ENCODE results near the gene KSR2. TPM values are rescaled to one million over a fixed set of nuclear protein-coding genes. Genes with fewer than 3 reads are reported as not detected.

Gene KSR2
- total RNA-seq, 1 experiment from 2014 or later = 1.3 TPM

GRCh38 chr12:117583092-117583491, 385.7 kb downstream of the KSR2 start:
- Mint-ChIP-seq H3K4me3 (no peak overlapping the region), H3K36me3 (ENCODE audit: insufficient read depth in 1 of 3, low read depth in 3 of 3) (peaks cover 0 to 2% (median 0%) of the 10 kb centered on the region in 3 experiments; a peak in 1 of 7 replicates), H3K9me3 (no peaks in the 10 kb centered on the region), H3K27me3 (ENCODE audit: low read depth) (no peaks in the 10 kb centered on the region; the same call in 1 of the 2 replicates), H3K27ac (no peak overlapping the region), H3K4me1 (peaks cover 45 to 52% of the 10 kb centered on the region in 2 experiments)
- H3K27me3 ChIP-seq (ENCODE audit: insufficient read depth, low read length) = no peaks in the 10 kb centered on the region
- no peak for DNase-seq
- H3K27ac ChIP-seq (ENCODE audit: insufficient read length, low read depth, low read length) = no peak overlapping the region
- no peak overlapping the region for H4K5ac ChIP-seq (ENCODE audit: insufficient read length, low read depth, low read length)
- no peak overlapping the region for H3K14ac ChIP-seq (ENCODE audit: insufficient read depth, low read length)
- H3K79me2 ChIP-seq (ENCODE audit: insufficient read depth, low read length) = no peaks in the 10 kb centered on the region
- no peak overlapping the region for H3K9ac ChIP-seq (ENCODE audit: extremely low read depth, insufficient read length, low read length)
- no peaks in the 10 kb centered on the region for H3K9me3 ChIP-seq (ENCODE audit: control insufficient read depth, low read depth, low read length)
- no peak overlapping the region for H3K56ac ChIP-seq (ENCODE audit: insufficient read length, low read depth, low read length)
- H3K18ac ChIP-seq (ENCODE audit: insufficient read length, low read depth, low read length) = no peak overlapping the region
- no CpG with 5 or more reads among the region's 2 CpGs for WGBS (ENCODE audit: extremely low coverage, insufficient read length, low lambda C conversion rate)
- no peak overlapping the region for H2BK15ac ChIP-seq (ENCODE audit: low read depth, low read length)
- no peak overlapping the region for H4K8ac ChIP-seq (replicated peaks; ENCODE audit: insufficient read length, low read depth, low read length)
- H3K23me2 ChIP-seq (ENCODE audit: insufficient read length, low read depth, low read length, poor library complexity, severe bottlenecking) = no peaks in the 10 kb centered on the region
- H2AFZ ChIP-seq (ENCODE audit: low read length) = no peak overlapping the region
- no peak for TF ChIP-seq CTCF (conservative IDR thresholded peaks at IDR 0.05)
- no peaks in the 10 kb centered on the region for H4K20me1 ChIP-seq (ENCODE audit: control insufficient read depth, insufficient read depth, insufficient read length)
- no peak overlapping the region for H2BK120ac ChIP-seq (ENCODE audit: low read depth, low read length, poor library complexity, severe bottlenecking)
- no peak overlapping the region for H2BK20ac ChIP-seq (ENCODE audit: low read depth, low read length, poor library complexity, severe bottlenecking)
- no peak overlapping the region for H2AK5ac ChIP-seq (ENCODE audit: insufficient read length, low read length)
- H3K4ac ChIP-seq (ENCODE audit: low read depth, low read length) = no peak overlapping the region
- no peak overlapping the region for H4K91ac ChIP-seq (ENCODE audit: insufficient read length, low read depth, low read length)
- peaks cover 9% of the 10 kb centered on the region; the same call in 1 of the 2 replicates for H3K4me1 ChIP-seq (ENCODE audit: insufficient read depth, low read length)
- no peak overlapping the region for H3K23ac ChIP-seq (ENCODE audit: insufficient read length, low read depth, low read length)
- H2BK12ac ChIP-seq (ENCODE audit: insufficient read length, low read depth, low read length) = no peak overlapping the region
- H3T11ph ChIP-seq (ENCODE audit: low read length) = no peak overlapping the region
- H2BK5ac ChIP-seq (ENCODE audit: insufficient read length, low read length) = no peak overlapping the region
- H3K4me2 ChIP-seq (ENCODE audit: insufficient read depth, insufficient read length, low read length) = no peak overlapping the region
- no peaks in the 10 kb centered on the region for H3K79me1 ChIP-seq (ENCODE audit: insufficient read depth, low read depth, low read length, poor library complexity, severe bottlenecking)

All from H9 (cell line).